ENCODE data around the gene CD300LD. TPM values are rescaled to one million over a fixed set of nuclear protein-coding genes. Genes with fewer than 3 reads are reported as not detected.

The CD300LD gene
- total RNA-seq, 4 donors from 2014 or later = not detected

GRCh38 chr17:74619077-74619673, 27.1 kb upstream of the CD300LD start:
- intact Hi-C loops (cut with DNase I) = no loop called here
- DNase-seq (ENCODE audit: extremely low spot score) = no peak
- Histone ChIP-seq H3K9me3 (no peaks in the 10 kb centered on the region), H3K4me3 (no peak overlapping the region), H3K27ac (replicated peaks in 1 of 4) (no peak overlapping the region), H3K27me3 (peaks cover 0 to 22% (median 0%) of the 10 kb centered on the region in 4 donors), H3K4me1 (no peaks in the 10 kb centered on the region), H3K36me3 (no peaks in the 10 kb centered on the region)
- TF ChIP-seq EP300 (IDR thresholded peaks at IDR 0.05) (no peak), POLR2AphosphoS5 (IDR thresholded peaks at IDR 0.05) (no peak), POLR2A (IDR thresholded peaks at IDR 0.05; ENCODE audit: low read depth) (no peak), CTCF (IDR thresholded peaks at IDR 0.05) (no peak)
- WGBS = 92% methylated on average over 2 of the region's 2 CpGs

GRCh38 chr17:74618451-74618850, 26.4 kb upstream of the CD300LD start:
- no peaks in the 10 kb centered on the region for H3K4me1 ChIP-seq
- TF ChIP-seq CTCF (IDR thresholded peaks at IDR 0.05) = no peak
- TF ChIP-seq POLR2AphosphoS5 (IDR thresholded peaks at IDR 0.05) = no peak
- no peak for TF ChIP-seq POLR2A (IDR thresholded peaks at IDR 0.05; ENCODE audit: low read depth)
- no peak for TF ChIP-seq EP300 (IDR thresholded peaks at IDR 0.05)
- no peak overlapping the region for H3K27ac ChIP-seq (replicated peaks in 1 of 4)
- intact Hi-C loops (cut with DNase I) = no loop called here
- no peaks in the 10 kb centered on the region for H3K36me3 ChIP-seq
- no peak for DNase-seq (ENCODE audit: extremely low spot score)
- H3K9me3 ChIP-seq = no peaks in the 10 kb centered on the region
- peaks cover 0 to 29% (median 0%) of the 10 kb centered on the region in 4 donors for H3K27me3 ChIP-seq
- 79% methylated on average over 3 of the region's 3 CpGs for WGBS
- no peak overlapping the region for H3K4me3 ChIP-seq

- Histone ChIP-seq H3K27ac (replicated peaks in 1 of 4) (no peak overlapping the region), H3K9me3 (no peaks in the 10 kb centered on the region), H3K36me3 (no peaks in the 10 kb centered on the region), H3K4me3 (no peak overlapping the region), H3K27me3 (peaks cover 0 to 47% (median 0%) of the 10 kb centered on the region in 4 donors), H3K4me1 (no peaks in the 10 kb centered on the region)
- WGBS = 87% methylated on average over 3 of the region's 7 CpGs
- DNase-seq (ENCODE audit: extremely low spot score) = no peak
- TF ChIP-seq CTCF (IDR thresholded peaks at IDR 0.05) (no peak), POLR2A (IDR thresholded peaks at IDR 0.05; ENCODE audit: low read depth) (no peak), EP300 (IDR thresholded peaks at IDR 0.05) (no peak), POLR2AphosphoS5 (IDR thresholded peaks at IDR 0.05) (no peak)
- intact Hi-C loops (cut with DNase I) = no loop called here
These were observed 24.6 kb upstream of the CD300LD start for GRCh38 chr17:74616696-74617095.

- no peak for DNase-seq (ENCODE audit: extremely low spot score)
- TF ChIP-seq CTCF (IDR thresholded peaks at IDR 0.05) (no peak), POLR2AphosphoS5 (IDR thresholded peaks at IDR 0.05) (no peak), POLR2A (IDR thresholded peaks at IDR 0.05; ENCODE audit: low read depth) (no peak), EP300 (IDR thresholded peaks at IDR 0.05) (no peak)
- no peak overlapping the region for H3K4me3 ChIP-seq
- intact Hi-C loops (cut with DNase I) = no loop called here
- H3K4me1 ChIP-seq = no peaks in the 10 kb centered on the region
- no peaks in the 10 kb centered on the region for H3K36me3 ChIP-seq
- WGBS = 83% methylated on average over 6 of the region's 6 CpGs
- no peaks in the 10 kb centered on the region for H3K9me3 ChIP-seq
- H3K27ac ChIP-seq (replicated peaks in 1 of 4) = no peak overlapping the region
- H3K27me3 ChIP-seq = peaks cover 0 to 44% (median 0%) of the 10 kb centered on the region in 4 donors
These were observed 20.0 kb upstream of the CD300LD start for GRCh38 chr17:74612046-74612445.

GRCh38 chr17:74610108-74610507, 18.0 kb upstream of the CD300LD start:
- Histone ChIP-seq H3K27me3 (peaks cover 0 to 36% (median 0%) of the 10 kb centered on the region in 4 donors), H3K4me1 (peaks cover 4 to 9% (median 8%) of the 10 kb centered on the region in 4 donors), H3K27ac (replicated peaks in 1 of 4) (no peak overlapping the region), H3K36me3 (no peaks in the 10 kb centered on the region), H3K9me3 (no peaks in the 10 kb centered on the region), H3K4me3 (no peak overlapping the region)
- no peak for DNase-seq (ENCODE audit: extremely low spot score)
- WGBS = 31% methylated on average over 2 of the region's 2 CpGs
- no peak for TF ChIP-seq POLR2A (IDR thresholded peaks at IDR 0.05; ENCODE audit: low read depth)
- intact Hi-C loops (cut with DNase I) = no loop called here
